ENCODE results near the gene MYO1H. TPM values are rescaled to one million over a fixed set of nuclear protein-coding genes. Genes with fewer than 3 reads are reported as not detected.
A peak's percentile ranks its signal among the peaks of the same experiment; 100 is the strongest.
"Not testable (repeated sequence)": the region's sequence is repeated elsewhere in the genome, so short reads cannot be mapped to it uniquely, and the experiment has no call there.

Gene MYO1H
- total and polyA plus RNA-seq, 2 experiments from 2014 or later: not detected

GRCh38 chr12:109423392-109423791, 75.7 kb downstream of the MYO1H start:
- Mint-ChIP-seq H3K9me3 (no peaks in the 10 kb centered on the region; the same call in 2 of the 3 replicates), H3K4me3 (no peak overlapping the region), H3K27ac (no peak overlapping the region), H3K27me3 (ENCODE audit: insufficient read depth, low read depth, poor library complexity) (peaks cover 6% of the 10 kb centered on the region), H3K4me1 (no peaks in the 10 kb centered on the region), H3K36me3 (ENCODE audit: low read depth) (no peaks in the 10 kb centered on the region)
- Histone ChIP-seq H3K4me2 (no peak overlapping the region), H3K4me3 (no peak overlapping the region), H4K20me1 (replicated peaks; ENCODE audit: insufficient read depth) (no peaks in the 10 kb centered on the region; the same call in 1 of the 2 replicates), H3K9me2 (ENCODE audit: insufficient read depth) (no peaks in the 10 kb centered on the region), H3K27ac (ENCODE audit: low read depth) (no peak overlapping the region), H3K27me3 (ENCODE audit: insufficient read depth) (no peaks in the 10 kb centered on the region), H3K36me3 (ENCODE audit: insufficient read depth) (no peaks in the 10 kb centered on the region), H3K4me1 (ENCODE audit: insufficient read depth) (no peaks in the 10 kb centered on the region), H2AFZ (no peak overlapping the region), H3K79me2 (replicated peaks; ENCODE audit: insufficient read depth) (no peaks in the 10 kb centered on the region), H3F3A (replicated peaks; ENCODE audit: low read depth) (no peaks in the 10 kb centered on the region)
- DNase-seq (ENCODE audit: low spot score) (no peak), ATAC-seq (no peak)
- TF ChIP-seq EZH2 (IDR thresholded peaks at IDR 0.05; ENCODE audit: low read depth, unreplicated experiment) (no peak), ZNF331 (CRISPR knock-in tag; IDR thresholded peaks at IDR 0.05; ENCODE audit: low read depth) (no peak), CTCF (conservative IDR thresholded peaks at IDR 0.05; ENCODE audit: low read depth in 2 of 2) (no peak)

DNA sequence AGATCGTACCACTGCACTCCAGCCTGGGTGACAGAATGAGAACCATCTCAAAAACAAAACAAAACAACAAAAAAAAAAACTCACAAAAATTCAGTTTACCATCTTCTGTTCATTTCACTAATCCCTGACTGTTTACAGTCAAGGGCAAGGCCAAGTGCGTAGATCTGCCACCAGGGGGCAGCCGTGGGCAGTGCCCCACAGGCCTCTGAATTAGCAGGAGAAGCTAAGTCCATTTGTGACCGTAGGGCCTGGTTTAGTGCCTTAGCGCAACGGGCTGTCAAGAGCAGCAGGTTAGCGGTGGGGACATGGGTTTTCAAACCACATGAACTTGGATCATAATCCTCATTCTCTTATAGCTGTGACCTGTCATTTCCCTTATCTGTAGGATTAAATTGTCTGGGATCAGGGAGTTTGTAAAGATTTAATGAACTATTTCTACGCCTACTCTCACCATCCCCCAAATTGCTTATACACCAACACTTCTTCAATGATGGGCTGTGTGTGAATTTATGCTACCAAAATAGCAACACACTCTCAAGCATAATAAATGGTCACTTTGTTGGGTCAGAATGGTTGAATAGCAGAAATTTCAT, 80.4 kb downstream of the MYO1H start:
- ATAC-seq: peak; percentile 93
- H3K4me2 ChIP-seq: no peak overlapping the region
- H3K79me2 ChIP-seq (replicated peaks; ENCODE audit: insufficient read depth): no peaks in the 10 kb centered on the region
- Mint-ChIP-seq H3K4me1 (peaks cover 5% of the 10 kb centered on the region), H3K36me3 (ENCODE audit: low read depth) (no peaks in the 10 kb centered on the region), H3K27ac (no peak overlapping the region), H3K4me3 (no peak overlapping the region), H3K9me3 (peaks cover 7% of the 10 kb centered on the region; the same call in 2 of the 3 replicates), H3K27me3 (ENCODE audit: insufficient read depth, low read depth, poor library complexity) (peaks cover 6% of the 10 kb centered on the region)
- H3F3A ChIP-seq (replicated peaks; ENCODE audit: low read depth): no peaks in the 10 kb centered on the region
- H2AFZ ChIP-seq: no peak overlapping the region
- no peaks in the 10 kb centered on the region for H3K27me3 ChIP-seq (ENCODE audit: insufficient read depth)
- no peak overlapping the region for H3K4me3 ChIP-seq
- H4K20me1 ChIP-seq (replicated peaks; ENCODE audit: insufficient read depth): no peaks in the 10 kb centered on the region; the same call in 1 of the 2 replicates
- peak; percentile 86 for DNase-seq (ENCODE audit: low spot score)
- H3K27ac ChIP-seq (ENCODE audit: low read depth): no peak overlapping the region
- no peaks in the 10 kb centered on the region for H3K4me1 ChIP-seq (ENCODE audit: insufficient read depth)
- H3K36me3 ChIP-seq (ENCODE audit: insufficient read depth): no peaks in the 10 kb centered on the region
- TF ChIP-seq CTCF (conservative IDR thresholded peaks at IDR 0.05; ENCODE audit: low read depth in 2 of 2) (peak; percentile 96 to 99), JUNB (IDR thresholded peaks at IDR 0.05; ENCODE audit: unreplicated experiment) (no peak)
- H3K9me2 ChIP-seq (ENCODE audit: insufficient read depth): no peaks in the 10 kb centered on the region

- not testable (repeated sequence) for H3K4me1 ChIP-seq (ENCODE audit: insufficient read depth); DNase-seq (ENCODE audit: low spot score); H3K27ac Mint-ChIP-seq; H3K9me2 ChIP-seq (ENCODE audit: insufficient read depth); H3K79me2 ChIP-seq (replicated peaks; ENCODE audit: insufficient read depth); H3K4me3 Mint-ChIP-seq; H3K36me3 ChIP-seq (ENCODE audit: insufficient read depth); H4K20me1 ChIP-seq (replicated peaks; ENCODE audit: insufficient read depth); H3K27me3 ChIP-seq (ENCODE audit: insufficient read depth); ATAC-seq; H3K9me3 Mint-ChIP-seq; H3K27me3 Mint-ChIP-seq (ENCODE audit: insufficient read depth, low read depth, poor library complexity); H3K4me3 ChIP-seq; H3K4me2 ChIP-seq; H3K36me3 Mint-ChIP-seq (ENCODE audit: low read depth); H2AFZ ChIP-seq; H3F3A ChIP-seq (replicated peaks; ENCODE audit: low read depth); H3K27ac ChIP-seq (ENCODE audit: low read depth)
- peaks cover 12% of the 10 kb centered on the region for H3K4me1 Mint-ChIP-seq
Measured at GRCh38 chr12:109428804-109429203, 81.1 kb downstream of the MYO1H start.

Measured in GM23338 (cell line).